GM23338 (cell line): ENCODE data around the gene SAMD13. TPM values are rescaled to one million over a fixed set of nuclear protein-coding genes. Genes with fewer than 3 reads are reported as not detected.

Source experiments
- ATAC-seq: fragments of 200-7000 bp; cut with Tn5 transposase; 3 replicates; pipeline ENCODE4 v1.9.1; 2020
- DNase-seq: peaks from one replicate; pipeline ENCODE4 v3.0.0-alpha.2; 2015; ENCODE audit warnings: low spot score
- H2AFZ ChIP-seq: fragments of 200-600 bp; sonication (generic); 2 replicates; pipeline ENCODE4 v1.8.0; 2016; ENCODE audit warnings: antibody characterized with exemption, mild to moderate bottlenecking, moderate library complexity
- H3F3A ChIP-seq: fragments of 200-600 bp; sonication (generic); replicated peaks from 2 replicates; pipeline ENCODE4 v1.8.0; 2017; ENCODE audit warnings: antibody characterized with exemption, mixed run types, low read depth
- H3K27ac ChIP-seq: fragments of 200-600 bp; sonication (generic); 2 replicates; pipeline ENCODE4 v1.6.1; 2016; ENCODE audit warnings: low read depth
- H3K27me3 ChIP-seq: fragments of 200-600 bp; sonication (generic); 2 replicates; pipeline ENCODE4 v1.8.0; 2016; ENCODE audit warnings: mild to moderate bottlenecking, mixed run types, moderate library complexity; ENCODE audit not compliant: insufficient read depth
- H3K36me3 ChIP-seq: fragments of 200-600 bp; sonication (generic); 2 replicates; pipeline ENCODE4 v1.8.0; 2016; ENCODE audit warnings: mild to moderate bottlenecking; ENCODE audit not compliant: insufficient read depth
- H3K4me1 ChIP-seq: fragments of 200-600 bp; sonication (generic); 2 replicates; pipeline ENCODE4 v1.8.0; 2016; ENCODE audit warnings: mild to moderate bottlenecking, moderate library complexity; ENCODE audit not compliant: insufficient read depth
- H3K4me2 ChIP-seq: fragments of 200-600 bp; sonication (generic); 2 replicates; pipeline ENCODE4 v1.7.1; 2017; ENCODE audit warnings: mixed run types
- H3K4me3 ChIP-seq: fragments of 200-600 bp; sonication (generic); 2 replicates; pipeline ENCODE4 v1.6.1; 2016; ENCODE audit warnings: mixed run types
- H3K79me2 ChIP-seq: fragments of 200-600 bp; sonication (generic); replicated peaks from 2 replicates; pipeline ENCODE4 v1.8.0; 2017; ENCODE audit warnings: mild to moderate bottlenecking; ENCODE audit not compliant: insufficient read depth
- H3K9me2 ChIP-seq: fragments of 200-600 bp; sonication (generic); 2 replicates; pipeline ENCODE4 v1.8.0; 2017; ENCODE audit not compliant: insufficient read depth
- H4K20me1 ChIP-seq: fragments of 200-600 bp; sonication (generic); replicated peaks from 2 replicates; pipeline ENCODE4 v1.8.0; 2017; ENCODE audit warnings: mild to moderate bottlenecking; ENCODE audit not compliant: insufficient read depth
- H3K27ac Mint-ChIP-seq: 2 replicates; pipeline ENCODE4 v1.8.0; 2020; ENCODE audit warnings: inconsistent platforms, mild to moderate bottlenecking, moderate library complexity, mixed read lengths
- H3K27me3 Mint-ChIP-seq: 3 replicates; pipeline ENCODE4 v1.8.0; 2022; ENCODE audit warnings: low read depth, mild to moderate bottlenecking, moderate library complexity, mixed read lengths, inconsistent platforms; ENCODE audit not compliant: insufficient read depth, poor library complexity
- H3K36me3 Mint-ChIP-seq: 3 replicates; pipeline ENCODE4 v1.8.0; 2021; ENCODE audit warnings: low read depth, mild to moderate bottlenecking, inconsistent platforms, moderate library complexity, mixed read lengths
- H3K4me1 Mint-ChIP-seq: 3 replicates; pipeline ENCODE4 v1.8.0; 2020; ENCODE audit warnings: mild to moderate bottlenecking, inconsistent platforms, mixed read lengths
- H3K4me3 Mint-ChIP-seq: 3 replicates; pipeline ENCODE4 v1.8.0; 2021; ENCODE audit warnings: moderate library complexity, mild to moderate bottlenecking, inconsistent platforms, mixed read lengths
- H3K9me3 Mint-ChIP-seq: 3 replicates; pipeline ENCODE4 v1.8.0; 2020; ENCODE audit warnings: moderate library complexity, mild to moderate bottlenecking, inconsistent platforms, mixed read lengths
- CREB1 ChIP-seq: fragments of 250-450 bp; sonication (Bioruptor Pico); IDR thresholded peaks from 2 replicates; pipeline ENCODE4 v1.5.0; 2020; ENCODE audit warnings: low read depth, mild to moderate bottlenecking, moderate library complexity
- CTCF ChIP-seq, 2 experiments: fragments of 200-600 bp in 1 of 2; sonication (generic) in 1 of 2; conservative IDR thresholded peaks; 2 replicates each; pipeline versions ENCODE4 v1.5.1 to v1.6.1; 2016 to 2017; ENCODE audit warnings: antibody characterized with exemption in 2 of 2, low read depth in 2 of 2, mild to moderate bottlenecking in 2 of 2, moderate library complexity in 1 of 2
- ETS1 ChIP-seq: IDR thresholded peaks from 2 replicates; pipeline ENCODE4 v1.6.1; 2016; ENCODE audit warnings: antibody characterized with exemption
- EZH2 ChIP-seq: fragments of 200-600 bp; sonication (generic); IDR thresholded peaks from one replicate; pipeline ENCODE4 v1.8.0; 2017; ENCODE audit warnings: antibody characterized with exemption, mild to moderate bottlenecking, low read depth; ENCODE audit not compliant: unreplicated experiment
- EZH2phosphoT487 ChIP-seq: fragments of 200-600 bp; sonication (generic); IDR thresholded peaks from one replicate; pipeline ENCODE4 v1.8.1; 2018; ENCODE audit warnings: antibody characterized with exemption; ENCODE audit not compliant: unreplicated experiment
- JUNB ChIP-seq: IDR thresholded peaks from one replicate; pipeline ENCODE4 v1.6.1; 2016; ENCODE audit warnings: antibody characterized with exemption; ENCODE audit not compliant: unreplicated experiment
- NANOG ChIP-seq: IDR thresholded peaks from 2 replicates; pipeline ENCODE4 v1.6.1; 2016; ENCODE audit warnings: antibody characterized with exemption, borderline replicate concordance
- POLR2AphosphoS5 ChIP-seq: IDR thresholded peaks from 2 replicates; pipeline ENCODE4 v1.6.1; 2016; ENCODE audit warnings: antibody characterized with exemption, low read depth
- REST ChIP-seq: IDR thresholded peaks from one replicate; pipeline ENCODE4 v1.6.1; 2018; ENCODE audit warnings: antibody characterized with exemption; ENCODE audit not compliant: unreplicated experiment
- STAT1 ChIP-seq: IDR thresholded peaks from one replicate; pipeline ENCODE4 v1.6.1; 2016; ENCODE audit warnings: antibody characterized with exemption; ENCODE audit not compliant: unreplicated experiment
- ZNF114 ChIP-seq: fragments of 250-450 bp; sonication (Bioruptor Pico); IDR thresholded peaks from 2 replicates; pipeline ENCODE4 v1.5.0; 2020; ENCODE audit warnings: mild to moderate bottlenecking, moderate library complexity
- ZNF331 ChIP-seq: fragments of 250-450 bp; sonication (Bioruptor Pico); IDR thresholded peaks from 2 replicates; pipeline ENCODE4 v1.5.0; 2020; ENCODE audit warnings: low read depth, mild to moderate bottlenecking, moderate library complexity
- ZNF462 ChIP-seq: fragments of 250-450 bp; sonication (Bioruptor Pico); IDR thresholded peaks from 2 replicates; pipeline ENCODE4 v1.5.0; 2020; ENCODE audit warnings: mild to moderate bottlenecking, moderate library complexity
- polyA plus RNA-seq: library from polyadenylated mRNA; unstranded; fragments of >200 nt; fragmentation: Nextera tagmentation; extraction: Ambion mirVana; gene quantifications from 2 replicates; pipeline ENCODE4 v1.2.1, GENCODE V29; 2016
- total RNA-seq: library from RNA; depleted of rRNA; stranded (reverse); fragments of >200 nt; shearing (Covaris generic); gene quantifications from 2 replicates; pipeline ENCODE4 v1.2.3, GENCODE V29; 2014

SAMD13 gene
- total and polyA plus RNA-seq, 2 experiments from 2014 or later: 2.5 to 3.6 TPM

GRCh38 chr1:84254703-84255238 is 46.7 kb upstream of the SAMD13 start:
- peak; percentile 85 for ATAC-seq
- no peak overlapping the region for H3K27ac Mint-ChIP-seq
- Histone ChIP-seq H3K4me3 (no peak overlapping the region), H2AFZ (no peak overlapping the region), H3F3A (no peaks in the 10 kb centered on the region), H3K79me2 (no peaks in the 10 kb centered on the region), H3K4me2 (peak overlapping the region; percentile 29; the same call in 1 of the 2 replicates), H3K27ac (no peak overlapping the region), H3K27me3 (no peaks in the 10 kb centered on the region), H3K36me3 (no peaks in the 10 kb centered on the region), H3K4me1 (peaks cover 8% of the 10 kb centered on the region; the same call in 1 of the 2 replicates), H3K9me2 (peaks cover 8% of the 10 kb centered on the region), H4K20me1 (no peaks in the 10 kb centered on the region)
- H3K4me1 Mint-ChIP-seq: peaks cover 12% of the 10 kb centered on the region
- no peak for TF ChIP-seq JUNB
- TF ChIP-seq STAT1: no peak
- no peak for TF ChIP-seq REST
- no peak for TF ChIP-seq CREB1 (CRISPR knock-in tag)
- no peak for TF ChIP-seq ETS1
- TF ChIP-seq ZNF331 (CRISPR knock-in tag): no peak
- TF ChIP-seq CTCF (conservative IDR thresholded peaks at IDR 0.05; ENCODE audit: low read depth in 2 of 2): no peak
- no peak for TF ChIP-seq NANOG
- TF ChIP-seq EZH2phosphoT487: no peak
- no peak for TF ChIP-seq EZH2
- TF ChIP-seq POLR2AphosphoS5: no peak
- no peak for TF ChIP-seq ZNF114 (CRISPR knock-in tag)
- no peak for TF ChIP-seq ZNF462 (CRISPR knock-in tag)
- peak; percentile 36 for DNase-seq
- no peak overlapping the region for H3K4me3 Mint-ChIP-seq
- no peaks in the 10 kb centered on the region for H3K27me3 Mint-ChIP-seq
- H3K36me3 Mint-ChIP-seq: no peaks in the 10 kb centered on the region
- H3K9me3 Mint-ChIP-seq: peaks cover 9% of the 10 kb centered on the region; the same call in 2 of the 3 replicates
